Measurements from ENCODE around the gene SP4.

Gene SP4

DNA sequence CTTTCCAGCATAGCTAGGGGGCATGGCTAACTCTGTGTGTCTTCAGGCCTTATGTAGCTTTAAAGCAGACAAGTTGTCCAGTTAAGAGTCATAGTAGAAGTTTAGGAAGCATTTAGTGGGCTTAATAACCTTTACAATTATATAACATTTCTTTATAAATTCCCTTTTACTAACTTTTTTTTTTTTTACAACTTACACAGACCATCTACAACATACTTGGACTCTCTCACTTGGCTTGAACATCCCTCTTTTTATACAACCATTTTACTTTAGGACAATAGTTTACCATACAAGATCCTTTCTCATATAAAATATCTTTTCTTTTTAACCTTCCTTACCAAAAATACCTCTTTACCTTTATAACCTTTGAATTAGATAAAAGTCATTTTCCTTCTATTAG, 26.3 kb downstream of the SP4 start:
- 0 out of 2 replicates have a peak, but pooled peaks cover 2% of the 10 kb centered on the region for H3K9me3 ChIP-seq
- H3K27me3 ChIP-seq = no peaks in the 10 kb centered on the region
- H3K36me3 ChIP-seq = no peaks in the 10 kb centered on the region
- no peaks in the 10 kb centered on the region for H3K4me1 ChIP-seq
- H3K4me3 ChIP-seq (ENCODE audit: low read depth, low read length) = no peak overlapping the region
- DNase-seq = no peak
- TF ChIP-seq, protein P1, sequence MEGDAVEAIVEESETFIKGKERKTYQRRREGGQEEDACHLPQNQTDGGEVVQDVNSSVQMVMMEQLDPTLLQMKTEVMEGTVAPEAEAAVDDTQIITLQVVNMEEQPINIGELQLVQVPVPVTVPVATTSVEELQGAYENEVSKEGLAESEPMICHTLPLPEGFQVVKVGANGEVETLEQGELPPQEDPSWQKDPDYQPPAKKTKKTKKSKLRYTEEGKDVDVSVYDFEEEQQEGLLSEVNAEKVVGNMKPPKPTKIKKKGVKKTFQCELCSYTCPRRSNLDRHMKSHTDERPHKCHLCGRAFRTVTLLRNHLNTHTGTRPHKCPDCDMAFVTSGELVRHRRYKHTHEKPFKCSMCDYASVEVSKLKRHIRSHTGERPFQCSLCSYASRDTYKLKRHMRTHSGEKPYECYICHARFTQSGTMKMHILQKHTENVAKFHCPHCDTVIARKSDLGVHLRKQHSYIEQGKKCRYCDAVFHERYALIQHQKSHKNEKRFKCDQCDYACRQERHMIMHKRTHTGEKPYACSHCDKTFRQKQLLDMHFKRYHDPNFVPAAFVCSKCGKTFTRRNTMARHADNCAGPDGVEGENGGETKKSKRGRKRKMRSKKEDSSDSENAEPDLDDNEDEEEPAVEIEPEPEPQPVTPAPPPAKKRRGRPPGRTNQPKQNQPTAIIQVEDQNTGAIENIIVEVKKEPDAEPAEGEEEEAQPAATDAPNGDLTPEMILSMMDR (IDR thresholded peaks at IDR 0.05; ENCODE audit: low read depth, low read length) = no peak

DNA sequence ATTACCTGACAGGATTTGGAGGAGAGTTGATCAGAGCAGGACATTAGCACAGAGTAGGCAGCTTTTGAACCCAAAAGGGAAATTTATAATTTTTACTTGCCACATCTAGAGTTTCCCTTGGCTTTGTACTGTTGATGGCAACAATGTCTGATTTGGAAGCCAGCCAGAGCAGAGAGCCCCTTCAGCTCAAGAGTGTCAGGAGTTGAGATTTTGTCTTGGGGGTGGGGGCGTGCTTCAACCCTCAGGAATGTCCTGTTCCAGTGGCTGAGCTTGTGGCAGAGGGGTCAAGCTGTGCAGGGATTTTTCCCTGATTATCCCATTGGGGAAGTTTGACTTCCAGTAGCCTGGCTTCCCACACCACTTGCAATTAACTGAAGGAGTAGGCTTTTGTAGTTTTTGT, 27.0 kb downstream of the SP4 start:
- no peak for DNase-seq
- no peak overlapping the region for H3K4me3 ChIP-seq (ENCODE audit: low read depth, low read length)
- no peaks in the 10 kb centered on the region for H3K27me3 ChIP-seq
- H3K4me1 ChIP-seq = no peaks in the 10 kb centered on the region
- TF ChIP-seq, protein P1 (IDR thresholded peaks at IDR 0.05; ENCODE audit: low read depth, low read length) = no peak
- H3K36me3 ChIP-seq = no peaks in the 10 kb centered on the region
- 0 out of 2 replicates have a peak, but pooled peaks cover 2% of the 10 kb centered on the region for H3K9me3 ChIP-seq

DNA sequence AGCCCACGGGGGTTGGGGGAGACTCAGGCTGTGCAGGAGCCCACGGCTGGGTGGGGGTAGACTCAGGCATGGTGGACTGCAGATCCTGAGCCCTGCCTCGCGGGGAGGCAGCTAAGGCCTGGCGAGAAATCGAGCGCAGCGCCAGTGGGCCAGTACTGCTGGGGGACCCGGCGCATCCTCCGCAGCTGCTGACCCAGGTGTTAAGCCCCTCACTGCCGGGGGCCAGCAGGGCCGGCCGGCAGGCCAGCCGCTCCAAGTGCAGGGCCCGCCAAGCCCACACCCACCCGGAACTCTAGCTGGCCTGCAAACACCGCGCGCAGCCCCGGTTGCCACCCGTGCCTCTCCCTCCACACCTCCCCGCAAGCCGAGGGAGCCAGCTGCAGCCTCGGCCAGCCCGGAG, 33.4 kb downstream of the SP4 start:
- no peaks in the 10 kb centered on the region for H3K4me1 ChIP-seq
- no peaks in the 10 kb centered on the region for H3K27me3 ChIP-seq
- no peaks in the 10 kb centered on the region for H3K36me3 ChIP-seq
- H3K4me3 ChIP-seq (ENCODE audit: low read depth, low read length) = no peak overlapping the region
- DNase-seq = no peak
- TF ChIP-seq, protein P1 (IDR thresholded peaks at IDR 0.05; ENCODE audit: low read depth, low read length) = no peak
- no peaks in the 10 kb centered on the region for H3K9me3 ChIP-seq

DNA sequence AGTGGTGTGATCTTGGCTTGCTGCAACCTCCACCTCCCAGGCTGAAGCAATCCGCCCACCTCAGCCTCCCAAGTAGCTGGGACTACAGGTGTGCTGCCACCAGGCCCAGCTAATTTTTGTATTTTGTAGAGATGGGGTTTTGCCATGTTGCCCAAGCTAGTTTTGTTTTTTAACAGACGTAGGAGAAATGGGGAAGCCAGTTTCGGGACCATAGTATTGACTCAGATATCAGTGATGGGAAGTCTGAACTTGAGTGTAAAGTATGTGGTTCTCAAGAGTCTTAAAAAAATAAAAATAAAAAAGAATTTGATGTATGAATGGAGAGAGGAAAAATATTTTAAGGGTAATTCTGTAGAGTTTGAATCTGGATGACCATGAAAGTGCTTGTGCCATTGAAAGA, 34.2 kb downstream of the SP4 start:
- no peak for DNase-seq
- Histone ChIP-seq H3K27me3 (no peaks in the 10 kb centered on the region), H3K4me1 (no peaks in the 10 kb centered on the region), H3K9me3 (no peaks in the 10 kb centered on the region), H3K4me3 (ENCODE audit: low read depth, low read length) (no peak overlapping the region), H3K36me3 (no peaks in the 10 kb centered on the region)
- TF ChIP-seq, protein P1 (IDR thresholded peaks at IDR 0.05; ENCODE audit: low read depth, low read length) = no peak

DNA sequence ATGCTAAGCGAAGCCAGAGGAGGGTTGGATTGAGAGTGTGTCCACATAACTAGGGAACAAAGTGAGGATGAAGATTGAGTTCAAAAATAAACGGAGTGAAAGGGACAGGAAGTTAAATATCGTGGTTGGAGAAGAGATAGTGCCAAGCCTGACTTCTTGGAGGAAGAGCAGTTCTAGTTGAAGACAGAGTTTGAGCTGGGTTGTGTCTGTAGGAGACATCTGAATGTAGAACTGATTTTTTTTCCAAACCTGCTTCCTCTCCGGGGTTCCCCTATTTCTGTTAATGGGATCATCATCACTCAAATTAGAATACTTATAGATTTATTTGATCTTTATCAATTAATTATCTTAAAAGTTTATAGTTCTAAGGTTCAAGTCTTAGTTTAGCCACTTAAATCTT, 35.6 kb downstream of the SP4 start:
- no peaks in the 10 kb centered on the region for H3K36me3 ChIP-seq
- no peaks in the 10 kb centered on the region for H3K27me3 ChIP-seq
- no peaks in the 10 kb centered on the region for H3K9me3 ChIP-seq
- TF ChIP-seq, protein P1 (IDR thresholded peaks at IDR 0.05; ENCODE audit: low read depth, low read length) = no peak
- no peak overlapping the region for H3K4me3 ChIP-seq (ENCODE audit: low read depth, low read length)
- no peak for DNase-seq
- H3K4me1 ChIP-seq = no peaks in the 10 kb centered on the region

DNA sequence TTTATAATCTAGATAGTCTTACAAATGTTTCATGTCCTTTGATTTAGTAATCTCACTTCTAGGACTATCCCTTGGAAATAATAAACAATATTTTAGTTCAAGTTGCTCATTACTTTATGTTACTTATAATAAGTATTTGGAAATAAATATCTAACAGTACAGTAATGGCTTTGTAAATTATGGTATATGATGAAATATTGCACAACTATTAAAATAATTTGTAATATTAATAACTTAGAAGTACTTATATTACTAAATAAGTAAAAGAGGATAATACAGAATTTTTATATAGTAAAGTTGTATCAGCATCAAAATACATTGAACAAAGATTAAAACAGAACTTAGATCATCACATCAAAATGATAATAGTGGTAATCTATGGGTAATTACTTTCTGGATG, 41.1 kb downstream of the SP4 start:
- no peak overlapping the region for H3K4me3 ChIP-seq (ENCODE audit: low read depth, low read length)
- DNase-seq = no peak
- TF ChIP-seq, protein P1 (IDR thresholded peaks at IDR 0.05; ENCODE audit: low read depth, low read length) = no peak
- H3K4me1 ChIP-seq = no peaks in the 10 kb centered on the region
- H3K9me3 ChIP-seq = no peaks in the 10 kb centered on the region; the same call in 1 of the 2 replicates
- no peaks in the 10 kb centered on the region for H3K36me3 ChIP-seq
- H3K27me3 ChIP-seq = no peaks in the 10 kb centered on the region

Data from BE2C (cell line).